Hematopoietic multipotent progenitor cell treated with erythropoietin and hydrocortisone succinate and interleukin-3 and kit ligand, for 17 days (in vitro differentiated cells): ENCODE measurements around the gene AOC2.

ENCODE experiments used
- DNase-seq: peaks from one replicate; pipeline ENCODE4 v3.0.0-alpha.2; 2015; ENCODE audit warnings: low spot score

The AOC2 gene

GRCh38 chr17:42844271-42844670, at the start of gene AOC2:
AOC2 (plus strand) TSS chr17:42844580; CDS start chr17:42844627, 47 bp downstream.
- DNase-seq = no peak

- DNase-seq = no peak
Observed at GRCh38 chr17:42795061-42795460, 49.3 kb upstream of the AOC2 start.

GRCh38 chr17:42795465-42795864, 48.9 kb upstream of the AOC2 start:
- DNase-seq = no peak

DNA sequence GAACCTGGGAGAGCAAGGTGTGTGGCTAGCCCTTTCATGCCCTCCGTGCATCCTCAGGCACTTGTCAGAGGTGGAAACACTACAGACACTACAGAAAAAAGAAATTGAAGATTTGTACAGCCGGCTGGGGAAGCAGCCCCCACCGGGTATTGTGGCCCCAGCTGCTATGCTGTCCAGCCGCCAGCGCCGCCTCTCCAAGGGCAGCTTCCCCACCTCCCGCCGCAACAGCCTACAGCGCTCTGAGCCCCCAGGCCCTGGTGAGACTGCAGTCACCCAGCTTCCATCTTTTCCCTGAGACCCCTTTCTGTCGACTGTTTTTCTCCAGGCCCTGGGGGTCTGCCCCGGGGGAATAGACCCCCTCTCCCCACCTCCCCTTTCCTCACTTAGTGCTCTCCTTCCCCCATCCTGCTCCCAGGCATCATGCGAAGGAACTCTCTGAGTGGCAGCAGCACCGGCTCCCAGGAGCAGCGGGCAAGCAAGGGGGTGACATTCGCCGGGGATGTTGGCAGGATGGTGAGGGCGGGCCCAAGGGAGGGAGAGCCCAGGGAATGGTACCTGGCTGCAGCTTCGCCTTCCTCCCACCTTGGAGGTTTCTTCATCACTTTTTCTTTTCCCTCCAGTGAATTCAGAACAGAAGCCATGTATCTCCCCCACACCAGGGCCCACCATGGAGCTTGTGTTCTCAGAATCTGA, 48.2 kb upstream of the AOC2 start:
- no peak for DNase-seq

DNA sequence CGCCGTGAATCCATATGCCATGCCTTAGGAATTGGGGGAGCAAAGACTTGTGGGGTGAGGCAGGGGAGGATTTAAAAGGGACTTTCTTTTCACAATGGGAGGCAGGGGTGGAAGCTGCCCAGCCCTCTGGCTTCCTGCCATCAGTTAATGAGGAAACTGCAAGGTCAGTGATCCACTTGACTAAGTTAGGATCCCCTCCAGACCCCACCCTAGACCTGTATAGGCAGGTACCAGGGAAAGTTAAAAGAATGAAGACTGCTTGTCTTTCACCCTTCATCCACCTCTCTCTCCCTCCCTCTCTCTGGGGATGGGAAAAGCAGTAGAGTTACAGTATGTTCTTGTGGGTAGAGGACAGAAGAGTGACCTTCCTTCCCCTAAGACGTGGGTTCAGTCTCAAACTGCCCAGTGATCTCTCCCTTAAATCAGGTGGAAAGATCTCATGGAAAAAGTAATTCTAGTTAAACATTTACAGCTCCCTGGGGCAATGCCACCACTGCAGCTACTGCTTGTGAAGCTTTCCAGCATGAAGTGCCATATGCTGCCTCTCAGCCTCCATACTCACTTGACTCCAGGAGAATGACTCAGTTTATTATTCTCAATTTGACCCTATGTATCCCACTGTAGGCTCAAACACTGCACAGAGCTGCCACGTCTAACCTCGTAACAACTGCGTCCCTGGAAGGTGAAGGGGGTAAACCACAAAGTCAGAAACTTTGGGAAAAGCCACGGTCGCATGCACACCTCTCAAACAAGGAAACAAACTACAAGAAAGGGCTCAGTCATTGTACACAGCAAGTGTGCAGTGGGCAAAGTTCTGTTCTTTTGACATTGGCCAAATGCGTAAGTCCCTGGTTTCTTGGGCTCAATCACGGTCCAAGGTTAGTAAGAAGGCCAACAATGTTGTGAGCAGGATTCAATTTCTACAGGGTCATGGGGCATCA, 47.0 kb upstream of the AOC2 start:
- DNase-seq = no peak

- DNase-seq = no peak
Observed at GRCh38 chr17:42798011-42798382, 46.4 kb upstream of the AOC2 start.

- peak; percentile 66 for DNase-seq
Observed at GRCh38 chr17:42798383-42799380, 45.7 kb upstream of the AOC2 start, which contains the start of the genes CNTD1 and COA3. CNTD1 (plus strand) TSS chr17:42798861; CDS start chr17:42799068, 207 bp downstream. COA3 (minus strand) TSS chr17:42798704; CDS start chr17:42798681, 23 bp downstream.

- no peak for DNase-seq
Observed at GRCh38 chr17:42803074-42803883, 41.1 kb upstream of the AOC2 start.

GRCh38 chr17:42804918-42805367, 39.4 kb upstream of the AOC2 start:
- no peak for DNase-seq

- DNase-seq = no peak
Observed at GRCh38 chr17:42806249-42806648, 38.1 kb upstream of the AOC2 start.

DNA sequence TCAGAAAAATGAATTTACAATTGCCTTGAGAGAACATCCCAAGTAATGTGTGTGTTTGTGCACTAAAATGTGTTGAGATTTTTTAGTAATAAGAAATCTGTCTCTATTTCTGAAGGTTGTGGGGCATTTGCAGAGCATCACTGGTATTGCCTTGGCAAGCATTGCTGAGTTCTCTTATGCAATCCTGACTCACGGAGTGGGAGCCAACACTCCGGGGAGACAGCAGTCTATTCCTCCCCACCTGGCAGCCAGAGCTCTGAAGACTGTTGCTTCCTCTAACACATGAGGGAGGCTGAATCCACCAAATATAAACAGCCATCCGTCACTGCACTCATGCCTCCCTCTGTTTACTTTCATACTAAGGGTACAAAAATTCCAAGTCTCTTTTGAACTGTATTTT, 35.1 kb upstream of the AOC2 start:
- no peak for DNase-seq

DNA sequence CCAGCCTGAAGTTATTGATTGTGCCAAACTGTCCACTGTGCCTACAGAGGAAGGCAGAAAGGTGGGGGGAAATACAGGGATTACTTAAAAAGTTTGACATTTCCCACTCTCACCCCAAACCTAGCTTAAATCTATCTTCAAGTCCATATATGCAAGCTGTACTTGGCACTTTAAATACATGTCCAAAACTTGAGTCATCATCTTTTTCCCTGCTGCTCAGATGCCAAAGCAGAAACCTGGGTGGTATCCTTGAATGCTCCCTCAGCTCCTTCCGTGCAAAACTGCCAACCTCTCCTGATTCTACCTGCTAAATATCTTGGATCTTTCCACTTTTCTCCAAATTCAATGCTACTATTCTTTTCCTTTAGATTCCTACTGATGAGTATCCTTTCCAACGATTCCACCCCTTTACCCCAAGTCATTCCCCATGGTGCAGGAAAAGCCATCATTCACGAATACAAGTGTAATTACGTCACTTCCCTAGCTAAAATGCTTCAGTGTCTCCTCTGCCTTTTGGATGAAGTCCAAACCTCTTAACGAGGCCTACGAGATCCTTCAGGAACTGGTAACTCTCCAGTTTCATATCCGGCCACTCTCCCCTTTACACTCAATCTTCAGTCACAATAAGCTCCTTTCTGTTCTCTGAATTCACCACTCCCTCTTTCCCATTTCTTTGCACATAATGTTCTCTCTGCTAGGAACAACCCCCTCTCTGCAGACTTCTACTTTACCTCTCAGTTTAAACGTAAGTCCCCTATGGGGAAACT, 29.6 kb upstream of the AOC2 start:
- DNase-seq = no peak

DNA sequence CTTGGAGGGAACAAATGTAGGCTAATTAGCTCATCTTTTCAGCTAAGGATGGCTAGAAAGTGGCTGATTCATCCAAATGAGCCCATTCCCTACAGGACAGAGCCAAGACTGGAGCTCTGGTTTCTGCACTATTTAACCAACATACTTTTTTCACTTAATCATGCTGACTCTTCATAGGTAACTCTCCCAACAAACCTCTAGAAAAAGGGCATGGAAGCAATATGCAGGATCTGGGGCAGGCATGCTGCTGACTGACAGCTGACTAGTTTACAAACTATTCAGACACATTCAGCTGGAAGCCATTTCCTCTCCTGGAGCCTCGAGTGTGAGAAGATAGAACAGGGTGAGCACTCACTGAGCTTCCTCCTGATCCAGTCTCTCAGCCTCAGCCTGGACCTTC, 26.5 kb upstream of the AOC2 start:
- no peak for DNase-seq

- no peak for DNase-seq
Observed at GRCh38 chr17:42818379-42818778, 26.0 kb upstream of the AOC2 start.

DNA sequence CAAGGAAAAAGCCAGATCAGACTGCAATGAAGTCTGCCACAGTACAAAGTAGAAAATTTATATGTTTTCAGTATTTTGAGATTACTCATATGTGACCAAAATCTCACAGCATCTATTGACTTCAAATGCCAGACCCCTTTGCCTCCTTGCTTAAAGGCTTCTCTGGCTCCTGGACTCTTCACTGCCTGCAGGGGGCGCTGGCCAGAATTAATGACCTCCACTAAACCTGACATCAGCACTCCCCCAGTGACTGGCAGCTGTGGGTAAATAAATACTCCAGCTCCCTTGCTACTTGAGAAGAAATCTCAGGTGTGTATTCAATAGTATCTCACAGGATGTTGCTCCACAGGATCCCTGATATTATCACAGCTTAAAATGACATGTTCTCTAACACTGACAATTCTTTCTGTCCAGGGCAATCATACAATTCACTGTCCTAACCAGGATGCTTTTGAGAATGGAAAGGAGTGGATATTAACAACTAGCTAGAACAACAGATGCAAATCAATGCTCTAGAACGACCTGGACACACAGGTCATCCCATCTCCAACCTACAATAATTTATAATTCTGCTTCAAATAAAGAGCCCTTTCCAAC, 24.3 kb upstream of the AOC2 start:
- DNase-seq = peak; percentile 82

DNA sequence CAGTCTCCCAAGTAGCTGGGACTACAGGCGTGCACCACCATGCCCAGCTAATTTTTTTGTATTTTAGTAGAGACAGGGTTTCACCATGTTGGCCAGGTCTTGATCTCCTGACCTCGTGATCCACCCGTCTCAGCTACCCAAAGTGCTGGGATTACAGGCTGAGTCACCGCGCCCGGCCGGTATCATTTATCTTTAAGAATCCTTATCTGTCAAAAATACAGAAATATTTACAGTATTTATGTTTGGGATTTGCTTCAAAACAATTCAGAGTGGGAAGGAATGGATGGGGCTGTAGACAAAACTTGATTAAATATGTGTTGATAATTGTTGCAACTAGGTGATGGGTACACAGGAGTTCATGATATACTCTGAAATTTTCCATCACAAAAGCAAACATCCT, 23.2 kb upstream of the AOC2 start:
- DNase-seq = no peak

GRCh38 chr17:42827472-42827871, 16.9 kb upstream of the AOC2 start:
- no peak for DNase-seq

- DNase-seq = no peak
Observed at GRCh38 chr17:42830971-42831370, 13.4 kb upstream of the AOC2 start.

DNA sequence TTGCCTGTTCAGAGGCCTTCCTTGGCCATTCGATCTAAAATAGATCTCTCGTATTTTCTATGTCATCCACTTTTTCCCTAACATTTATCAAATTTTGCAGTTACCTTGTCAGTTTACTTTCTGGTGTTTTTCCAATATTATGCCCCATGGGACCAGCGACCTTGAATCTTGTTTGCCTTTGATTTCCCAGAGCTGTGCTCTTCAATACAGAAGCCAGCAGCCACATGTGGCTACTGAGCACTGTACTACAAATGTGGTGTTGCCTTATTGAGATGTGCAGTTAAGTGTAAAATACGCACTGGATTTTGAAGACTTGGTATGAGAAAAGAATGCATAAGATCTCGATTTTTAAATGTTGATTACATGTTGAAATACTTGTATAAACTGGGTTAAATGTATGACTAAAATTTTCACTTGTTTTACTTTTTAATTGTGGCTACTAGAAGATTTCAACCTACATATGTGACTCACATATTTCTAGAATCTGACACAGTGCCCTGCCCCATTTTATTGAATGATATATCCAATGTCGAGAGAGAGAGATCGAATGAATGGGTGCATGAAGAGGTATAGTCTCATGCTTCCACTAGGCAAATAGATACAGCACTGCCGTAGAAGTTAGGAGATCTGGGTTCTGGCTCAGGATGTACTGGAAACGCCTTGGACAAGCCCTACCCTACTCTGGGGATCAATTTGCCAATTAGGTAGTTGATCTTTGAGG, 12.0 kb upstream of the AOC2 start:
- DNase-seq = no peak
